CMK (cell line): ENCODE results near the gene HSD17B7.
"Not testable (repeated sequence)": the region's sequence is repeated elsewhere in the genome, so short reads cannot be mapped to it uniquely, and the experiment has no call there.

Experiments used
- DNase-seq: peaks from one replicate; pipeline ENCODE4 v3.0.0-alpha.2; 2010; ENCODE audit warnings: low read depth

Gene HSD17B7

GRCh38 chr1:162807503-162807902 is 17.0 kb downstream of the HSD17B7 start:
- not testable (repeated sequence) for DNase-seq

DNA sequence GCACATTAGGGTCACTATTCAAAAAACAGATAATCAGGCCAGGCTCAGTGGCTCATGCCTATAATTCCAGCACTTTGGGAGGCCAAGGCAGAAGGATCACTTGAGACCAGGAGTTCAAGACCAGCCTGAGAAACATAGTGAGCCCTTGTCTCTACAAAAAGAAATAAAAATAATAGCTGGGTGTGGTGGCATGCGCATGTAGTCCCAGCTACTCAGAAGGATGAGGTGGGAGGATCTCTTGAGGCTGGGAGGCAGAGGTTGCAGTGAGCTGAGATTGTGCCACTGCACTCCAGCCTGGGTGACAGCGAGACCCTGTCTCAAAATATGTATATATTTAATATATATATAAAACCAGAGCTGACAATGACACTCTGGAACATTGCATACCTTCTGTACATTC is 21.9 kb downstream of the HSD17B7 start:
- DNase-seq = not testable (repeated sequence)

- DNase-seq = not testable (repeated sequence)
These were observed 27.6 kb downstream of the HSD17B7 start for GRCh38 chr1:162818136-162818535.

GRCh38 chr1:162818666-162819065 is 28.2 kb downstream of the HSD17B7 start:
- not testable (repeated sequence) for DNase-seq

GRCh38 chr1:162822391-162823200 is 32.1 kb downstream of the HSD17B7 start:
- DNase-seq = no peak

DNA sequence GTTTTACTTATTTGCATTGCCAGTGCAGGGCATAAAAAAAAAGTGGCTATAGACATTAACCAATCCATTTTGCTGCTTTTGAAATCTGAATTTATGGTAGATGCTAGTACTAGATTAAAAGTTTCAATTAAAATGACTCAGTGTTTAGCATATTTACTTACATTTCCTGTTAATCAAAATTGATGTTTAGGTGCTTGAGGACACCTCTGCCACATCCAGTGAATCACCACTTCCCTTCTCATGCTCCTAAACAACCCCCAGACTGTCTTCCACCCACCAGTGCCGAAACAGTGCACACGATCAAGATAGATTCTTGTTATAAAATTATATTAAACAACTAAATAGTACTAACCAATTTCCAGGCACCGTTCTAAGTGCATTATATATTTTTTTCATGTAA is 32.7 kb downstream of the HSD17B7 start:
- DNase-seq = no peak

GRCh38 chr1:162823771-162824525 is 33.4 kb downstream of the HSD17B7 start:
- DNase-seq = no peak

DNA sequence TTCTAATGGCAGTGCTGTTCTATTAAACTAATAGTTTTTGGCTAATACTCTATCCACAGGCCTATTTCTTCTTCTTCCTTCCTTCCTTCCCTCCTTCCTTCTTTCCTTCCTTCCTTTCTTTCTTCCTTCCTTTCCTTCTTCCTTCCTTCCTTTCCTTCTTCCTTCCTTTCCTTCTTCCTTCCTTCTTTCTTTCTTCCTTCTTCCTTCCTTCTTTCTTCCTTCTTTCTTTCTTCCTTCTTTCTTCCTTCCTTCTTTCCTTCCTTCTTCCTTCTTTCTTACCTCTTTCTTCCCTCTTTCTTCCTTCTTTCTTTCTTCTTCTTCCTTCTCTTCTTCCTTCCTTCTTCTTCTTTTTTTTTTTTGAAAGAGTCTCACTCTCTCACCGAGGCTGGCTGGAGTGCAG is 38.8 kb downstream of the HSD17B7 start:
- DNase-seq = no peak

DNA sequence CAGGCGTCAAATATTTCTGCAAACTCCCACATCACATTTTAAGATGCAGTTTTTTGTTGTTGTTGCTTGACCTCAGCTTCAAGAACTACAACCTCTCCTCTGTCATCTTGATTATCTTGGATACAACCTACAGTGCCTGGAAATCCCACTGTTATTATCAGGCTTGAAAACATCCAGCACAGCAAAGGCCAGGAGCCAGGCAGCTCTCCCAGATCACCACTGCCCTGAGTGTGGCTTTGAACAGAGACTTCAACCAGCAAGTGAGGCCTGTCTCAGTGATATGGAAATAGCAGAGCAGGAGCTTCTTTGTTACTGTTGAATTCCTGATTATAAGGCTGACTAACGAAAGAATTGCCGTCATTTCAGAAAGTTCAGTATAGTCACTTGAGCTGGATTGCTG is 42.0 kb downstream of the HSD17B7 start:
- DNase-seq = no peak

DNA sequence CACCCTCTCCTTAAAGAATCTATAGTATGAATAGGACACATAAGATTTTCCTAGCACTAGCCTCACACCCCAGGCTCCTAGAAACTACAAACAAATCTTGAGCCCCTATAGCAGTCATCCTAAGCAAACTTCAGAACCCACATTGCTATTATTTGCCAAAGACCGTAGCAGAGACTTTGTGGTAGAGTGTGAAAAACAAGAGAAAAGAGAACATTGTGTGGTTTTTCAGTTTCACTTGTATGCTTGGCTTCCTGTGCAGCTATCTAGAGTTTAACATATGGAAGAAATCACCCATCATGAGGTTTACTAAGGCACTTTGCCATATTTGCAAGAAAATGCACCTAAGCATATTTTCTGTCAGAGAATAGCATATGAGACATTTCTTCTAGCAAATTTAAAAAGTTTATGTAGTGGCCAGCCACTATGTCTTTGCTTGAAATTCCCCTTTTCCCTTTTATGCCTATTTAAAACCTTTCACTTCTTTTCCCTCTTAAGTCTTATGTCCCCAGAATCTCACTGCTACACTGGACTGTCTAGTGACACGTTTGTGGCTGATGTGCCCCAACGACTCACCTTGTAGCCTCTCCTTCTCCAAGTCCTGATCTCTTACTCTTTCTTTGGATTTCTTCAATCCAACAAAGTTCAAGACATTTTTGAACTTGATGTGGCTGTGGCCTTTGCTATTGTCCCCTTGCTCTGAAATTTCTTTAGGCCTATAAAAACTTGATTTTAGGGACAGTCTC is 44.8 kb downstream of the HSD17B7 start:
- DNase-seq = no peak

GRCh38 chr1:162838863-162839262 is 48.4 kb downstream of the HSD17B7 start:
- no peak for DNase-seq

- no peak for DNase-seq
These were observed 49.8 kb downstream of the HSD17B7 start for GRCh38 chr1:162840250-162840839.

DNA sequence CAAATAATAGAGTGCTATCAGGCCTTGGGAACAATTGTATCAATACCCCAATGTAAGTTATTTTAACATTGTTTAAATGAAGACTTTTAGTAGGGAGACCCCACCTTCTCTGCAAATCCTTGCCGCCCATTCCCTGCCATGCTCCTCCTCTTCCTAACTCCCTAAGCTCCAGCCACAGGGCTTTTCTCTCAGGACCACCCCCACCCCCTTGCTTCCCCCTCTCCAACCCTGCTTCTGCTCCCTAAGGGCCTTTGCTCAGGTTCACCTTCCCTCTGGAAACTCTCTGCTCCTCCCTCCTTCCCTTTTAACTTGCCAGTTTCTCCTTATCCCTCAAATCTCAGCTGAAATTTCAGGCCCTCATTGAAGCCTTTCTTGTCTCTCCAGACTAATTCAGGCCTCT is 53.7 kb downstream of the HSD17B7 start:
- no peak for DNase-seq

- no peak for DNase-seq
These were observed 56.0 kb downstream of the HSD17B7 start for GRCh38 chr1:162846256-162847212.

DNA sequence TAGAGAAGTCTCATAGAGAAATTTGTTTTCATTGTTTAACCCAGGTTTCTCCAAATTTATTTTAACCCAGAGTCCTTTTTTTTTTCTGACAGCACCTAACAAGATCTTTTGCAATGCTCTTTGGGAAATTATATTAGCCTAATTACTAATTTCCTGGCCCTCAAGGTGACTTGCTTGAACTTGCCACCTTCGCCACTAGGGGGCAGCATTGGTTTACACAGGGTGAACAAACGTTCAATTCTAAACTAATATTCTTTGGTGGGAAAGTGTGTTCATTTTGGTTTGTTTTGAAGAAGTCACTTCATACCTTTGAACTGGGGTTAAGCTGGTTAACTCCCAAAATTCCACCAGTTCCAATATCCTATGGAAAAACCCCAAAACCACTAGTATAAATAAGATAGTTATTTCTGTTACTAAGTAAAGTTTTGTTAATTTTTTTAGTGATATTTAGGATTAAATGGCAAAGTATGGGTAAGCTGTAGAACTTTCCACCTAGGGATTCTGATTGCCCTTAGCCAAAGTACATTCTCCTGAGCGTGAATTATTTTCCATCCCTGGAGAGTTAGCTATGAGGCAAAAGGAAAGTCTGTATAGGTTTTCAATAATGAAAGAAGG is 57.4 kb downstream of the HSD17B7 start:
- peak; percentile 71 for DNase-seq

GRCh38 chr1:162849711-162850110 is 59.2 kb downstream of the HSD17B7 start:
- no peak for DNase-seq

DNA sequence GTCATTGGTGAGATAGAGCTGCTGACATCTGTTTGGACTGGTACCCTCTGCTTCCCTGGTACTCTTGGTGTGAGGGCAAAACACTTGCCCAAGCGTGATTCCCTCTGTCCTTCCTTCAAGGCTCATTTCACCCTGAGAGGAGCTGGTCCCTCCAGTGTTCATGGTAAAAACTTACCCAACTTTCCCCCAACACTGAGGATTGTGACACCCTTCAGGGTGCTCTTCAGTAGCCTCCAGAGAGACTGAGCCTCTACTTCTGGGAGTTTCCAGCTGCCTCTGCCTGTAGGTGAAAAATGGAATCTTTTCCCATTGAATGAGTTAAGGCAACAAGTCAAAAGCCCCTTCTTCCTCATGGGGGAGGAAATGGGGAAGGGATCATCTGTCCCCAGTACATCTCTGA is 60.8 kb downstream of the HSD17B7 start:
- DNase-seq = no peak

DNA sequence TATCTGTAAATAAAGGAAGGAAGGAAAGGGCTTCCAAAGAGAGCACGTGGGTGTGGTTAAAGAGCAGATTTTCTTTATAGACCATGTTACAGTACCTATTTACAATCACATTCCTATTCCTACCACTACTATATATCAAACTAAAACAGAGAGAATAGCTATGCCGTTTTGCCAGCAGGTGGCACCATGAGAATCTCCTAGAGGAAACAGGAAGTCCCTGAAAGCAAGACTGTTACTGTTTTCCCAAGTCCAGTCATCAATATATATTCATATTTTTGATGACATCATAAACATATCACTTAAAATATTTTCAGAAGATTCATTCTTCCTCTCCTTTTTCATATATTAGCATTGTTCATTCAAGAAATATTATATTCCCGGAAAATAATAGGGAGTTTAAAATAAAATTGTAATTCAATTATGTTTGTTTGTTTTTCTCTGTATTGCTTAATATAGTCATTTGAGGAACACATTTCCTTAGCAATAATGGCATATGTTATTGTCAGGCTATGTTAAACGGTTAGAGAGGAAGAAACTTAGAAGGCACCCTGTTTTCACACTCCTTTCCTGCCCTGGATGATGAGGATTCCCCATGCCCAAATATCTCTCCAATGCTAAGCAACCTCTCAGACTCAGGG is 63.9 kb downstream of the HSD17B7 start:
- DNase-seq = peak; percentile 46

DNA sequence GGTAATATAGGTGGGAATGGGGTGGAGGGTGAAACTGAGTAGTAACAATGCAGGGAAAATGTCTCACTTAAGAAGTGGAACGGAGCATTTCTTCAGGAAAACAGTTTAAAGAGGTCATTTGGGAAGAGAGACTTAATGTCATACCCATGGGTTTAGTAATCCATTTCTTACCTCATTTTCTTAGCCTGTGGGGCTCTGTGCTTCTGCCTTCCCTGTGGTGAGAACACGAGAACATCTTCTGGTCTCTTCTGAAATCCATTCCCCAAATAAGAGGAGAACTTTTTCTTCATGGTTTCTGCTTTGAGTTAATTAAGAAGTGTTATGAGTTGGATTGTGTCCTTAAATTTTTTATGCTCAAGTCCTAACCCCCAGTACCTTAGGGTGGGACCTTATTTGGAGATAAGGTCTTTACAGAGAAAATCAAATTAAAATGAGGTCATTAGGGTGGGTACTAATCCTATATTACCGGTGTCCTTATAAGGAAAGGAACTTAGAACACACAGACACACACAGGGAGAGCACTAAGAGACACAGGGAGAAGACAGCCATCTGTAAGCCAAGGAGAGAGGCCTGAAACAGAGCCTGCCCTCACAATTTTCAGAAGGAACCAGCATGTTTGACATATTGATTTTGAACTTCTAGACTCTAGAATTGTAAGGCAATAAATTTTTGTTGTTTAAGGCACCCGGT is 65.1 kb downstream of the HSD17B7 start:
- DNase-seq = no peak

DNA sequence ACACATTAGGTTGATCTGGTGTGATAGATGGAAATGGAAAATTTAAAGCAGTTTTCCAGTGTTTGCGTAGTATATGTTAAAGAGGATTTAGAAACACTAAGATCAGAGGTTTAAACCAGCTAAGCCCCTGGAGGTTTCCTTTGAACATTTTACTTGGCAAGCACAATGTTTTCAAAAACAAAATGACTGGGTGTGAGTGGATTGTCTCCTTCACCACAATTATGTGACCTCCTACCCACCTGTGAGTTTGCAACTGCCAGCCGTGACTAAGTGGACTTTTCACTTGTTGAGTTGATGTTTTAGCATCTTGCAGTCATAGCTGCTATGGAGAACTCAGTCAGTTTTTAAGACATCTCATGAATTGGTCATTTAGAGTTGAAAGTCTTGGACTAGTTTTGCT is 65.8 kb downstream of the HSD17B7 start:
- no peak for DNase-seq
